Activated naive CD4-positive, alpha-beta T cell treated with anti-CD3 and anti-CD28 coated beads, Interleukin-2, amount 50 U/mL, for 72 hours (primary cell): ENCODE results near the gene CFHR4. TPM values are rescaled to one million over a fixed set of nuclear protein-coding genes. Genes with fewer than 3 reads are reported as not detected.
"Not testable (repeated sequence)": the region's sequence is repeated elsewhere in the genome, so short reads cannot be mapped to it uniquely, and the experiment has no call there.

Source experiments
- ATAC-seq, 2 donors: fragments of 150-1000 bp; cut with Tn5 transposase; 2 replicates each; pipeline ENCODE4 v1.10.0; 2021; ENCODE audit warnings: mild to moderate bottlenecking in 2 of 2, moderate library complexity in 2 of 2
- DNase-seq, 2 donors: peaks; one replicate each; pipeline ENCODE4 v3.0.0; 2021 to 2022; ENCODE audit warnings: low spot score in 2 of 2
- H3K27ac Mint-ChIP-seq, 2 donors: one replicate each; pipeline ENCODE4 v1.8.0; 2022; ENCODE audit warnings: mild to moderate bottlenecking in 2 of 2, mixed read lengths in 2 of 2
- H3K36me3 Mint-ChIP-seq, 2 donors: one replicate each; pipeline ENCODE4 v1.8.0; 2022; ENCODE audit warnings: mixed read lengths in 2 of 2
- H3K9me3 Mint-ChIP-seq, 2 donors: one replicate each; pipeline ENCODE4 v1.8.0; 2022; ENCODE audit warnings: mixed read lengths in 2 of 2
- total RNA-seq, 2 donors: library from RNA; stranded (reverse); gene quantifications; one replicate each; pipeline ENCODE4 v1.2.3, GENCODE V29; 2022

CFHR4 gene
- not detected for total RNA-seq

- no peak for DNase-seq
- Mint-ChIP-seq H3K36me3 (no peaks in the 10 kb centered on the region), H3K27ac (no peak within 1 kb of the TSS), H3K9me3 (peaks cover 5 to 6% of the 10 kb centered on the region in 2 donors)
- no peak for ATAC-seq
These were observed at the start of gene CFHR4 for GRCh38 chr1:196887515-196888239. Gene CFHR4 (plus strand): TSS chr1:196888052. CDS start chr1:196888151, 99 bp downstream.

GRCh38 chr1:196849613-196850492, 38.0 kb upstream of the CFHR4 start:
- ATAC-seq, H3K36me3 Mint-ChIP-seq, DNase-seq, H3K9me3 Mint-ChIP-seq, H3K27ac Mint-ChIP-seq: not testable (repeated sequence)

- no peak overlapping the region for H3K27ac Mint-ChIP-seq
- H3K9me3 Mint-ChIP-seq, result peaks cover 3 to 11% of the 10 kb centered on the region in 2 donors
- no peaks in the 10 kb centered on the region for H3K36me3 Mint-ChIP-seq
- ATAC-seq, result no peak
- no peak for DNase-seq
These were observed 31.8 kb upstream of the CFHR4 start for GRCh38 chr1:196856053-196856452.

- Mint-ChIP-seq H3K9me3 (peaks cover 3 to 11% of the 10 kb centered on the region in 2 donors), H3K27ac (no peak overlapping the region), H3K36me3 (no peaks in the 10 kb centered on the region)
- no peak for DNase-seq
- no peak for ATAC-seq
These were observed 30.7 kb upstream of the CFHR4 start for GRCh38 chr1:196857188-196857587.

- Mint-ChIP-seq H3K9me3 (peaks cover 7 to 14% of the 10 kb centered on the region in 2 donors), H3K36me3 (no peaks in the 10 kb centered on the region), H3K27ac (no peak overlapping the region)
- DNase-seq (no peak), ATAC-seq (no peak)
These were observed 29.0 kb upstream of the CFHR4 start for GRCh38 chr1:196858811-196859210.

- DNase-seq (no peak), ATAC-seq (no peak)
- peaks cover 11 to 17% of the 10 kb centered on the region in 2 donors for H3K9me3 Mint-ChIP-seq
- no peak overlapping the region for H3K27ac Mint-ChIP-seq
- no peaks in the 10 kb centered on the region for H3K36me3 Mint-ChIP-seq
These were observed 27.4 kb upstream of the CFHR4 start for GRCh38 chr1:196860323-196860884.

- no peaks in the 10 kb centered on the region for H3K36me3 Mint-ChIP-seq
- peaks cover 11 to 17% of the 10 kb centered on the region in 2 donors for H3K9me3 Mint-ChIP-seq
- no peak for ATAC-seq
These were observed 26.4 kb upstream of the CFHR4 start for GRCh38 chr1:196861429-196861828.

GRCh38 chr1:196866974-196867373, 20.9 kb upstream of the CFHR4 start:
- Mint-ChIP-seq H3K9me3 (peaks cover 6 to 8% of the 10 kb centered on the region in 2 donors), H3K27ac (no peak overlapping the region), H3K36me3 (no peaks in the 10 kb centered on the region)
- DNase-seq, result no peak
- no peak for ATAC-seq

More at GRCh38 chr1:196861429-196861828, 26.4 kb upstream of the CFHR4 start:
- DNase-seq, result no peak
- H3K27ac Mint-ChIP-seq, result no peak overlapping the region

- Mint-ChIP-seq H3K36me3 (no peaks in the 10 kb centered on the region), H3K9me3 (peaks cover 0 to 4% of the 10 kb centered on the region in 2 donors), H3K27ac (no peak overlapping the region)
- ATAC-seq, result no peak
- no peak for DNase-seq
These were observed 14.5 kb upstream of the CFHR4 start for GRCh38 chr1:196873385-196873784.

GRCh38 chr1:196875935-196876334, 11.9 kb upstream of the CFHR4 start:
- ATAC-seq (no peak), DNase-seq (no peak)
- H3K9me3 Mint-ChIP-seq, result peaks cover under 1 to 4% of the 10 kb centered on the region in 2 donors
- H3K36me3 Mint-ChIP-seq, result no peaks in the 10 kb centered on the region
- no peak overlapping the region for H3K27ac Mint-ChIP-seq

GRCh38 chr1:196877964-196878363, 9.9 kb upstream of the CFHR4 start:
- Mint-ChIP-seq H3K27ac (no peak overlapping the region), H3K36me3 (no peaks in the 10 kb centered on the region), H3K9me3 (peaks cover 4 to 9% of the 10 kb centered on the region in 2 donors)
- ATAC-seq, result no peak
- no peak for DNase-seq

- not testable (repeated sequence) for H3K27ac Mint-ChIP-seq, H3K36me3 Mint-ChIP-seq, H3K9me3 Mint-ChIP-seq, ATAC-seq, DNase-seq
These were observed 1.3 kb upstream of the CFHR4 start for GRCh38 chr1:196886560-196886959.

- DNase-seq (no peak), ATAC-seq (no peak)
- Mint-ChIP-seq H3K36me3 (no peaks in the 10 kb centered on the region), H3K27ac (no peak overlapping the region), H3K9me3 (no peaks in the 10 kb centered on the region)
These were observed 2.8 kb downstream of the CFHR4 start for GRCh38 chr1:196890668-196891067.

GRCh38 chr1:196891251-196891650, 3.4 kb downstream of the CFHR4 start:
- DNase-seq (no peak), ATAC-seq (no peak)
- H3K36me3 Mint-ChIP-seq, result no peaks in the 10 kb centered on the region
- no peaks in the 10 kb centered on the region for H3K9me3 Mint-ChIP-seq
- H3K27ac Mint-ChIP-seq, result no peak overlapping the region

GRCh38 chr1:196896355-196896754, 8.5 kb downstream of the CFHR4 start:
- H3K36me3 Mint-ChIP-seq, result no peaks in the 10 kb centered on the region
- ATAC-seq, result no peak
- no peak overlapping the region for H3K27ac Mint-ChIP-seq
- DNase-seq, result no peak
- H3K9me3 Mint-ChIP-seq, result no peaks in the 10 kb centered on the region

GRCh38 chr1:196897158-196897828, 9.4 kb downstream of the CFHR4 start:
- H3K36me3 Mint-ChIP-seq, result no peaks in the 10 kb centered on the region
- no peak for DNase-seq
- no peak for ATAC-seq
- H3K9me3 Mint-ChIP-seq, result no peaks in the 10 kb centered on the region
- no peak overlapping the region for H3K27ac Mint-ChIP-seq

- no peak for ATAC-seq
- DNase-seq, result no peak
- H3K27ac Mint-ChIP-seq, result no peak overlapping the region
- H3K9me3 Mint-ChIP-seq, result no peaks in the 10 kb centered on the region
- H3K36me3 Mint-ChIP-seq, result no peaks in the 10 kb centered on the region
These were observed 14.5 kb downstream of the CFHR4 start for GRCh38 chr1:196902344-196902743.
